Endodermal cell (in vitro differentiated cells): ENCODE measurements around the gene CACNA2D4. TPM values are rescaled to one million over a fixed set of nuclear protein-coding genes. Genes with fewer than 3 reads are reported as not detected.
A peak's percentile ranks its signal among the peaks of the same experiment; 100 is the strongest.

Experiments
- DNase-seq: peaks from one replicate; pipeline ENCODE4 v3.0.0-alpha.2; 2017
- H3K27ac ChIP-seq: 2 replicates; pipeline ENCODE4 v1.5.1; 2013; ENCODE audit warnings: mild to moderate bottlenecking, low read depth, low read length, moderate library complexity
- H3K27me3 ChIP-seq: 2 replicates; pipeline ENCODE4 v1.6.1; 2013; ENCODE audit warnings: mild to moderate bottlenecking, low read length, moderate library complexity; ENCODE audit not compliant: insufficient read depth, control insufficient read depth, poor library complexity, severe bottlenecking
- H3K36me3 ChIP-seq: 2 replicates; pipeline ENCODE4 v1.7.0; 2013; ENCODE audit warnings: mild to moderate bottlenecking, low read length, moderate library complexity; ENCODE audit not compliant: control insufficient read depth, insufficient read depth
- H3K4me1 ChIP-seq: one replicate; pipeline ENCODE4 v1.7.0; 2013; ENCODE audit warnings: low read length; ENCODE audit not compliant: control insufficient read depth, insufficient read depth
- H3K4me3 ChIP-seq: 2 replicates; pipeline ENCODE4 v1.5.1; 2013; ENCODE audit warnings: mild to moderate bottlenecking, low read length, moderate library complexity
- H3K9ac ChIP-seq: 2 replicates; pipeline ENCODE4 v1.6.1; 2013; ENCODE audit warnings: mild to moderate bottlenecking, low read length, moderate library complexity; ENCODE audit not compliant: poor library complexity, severe bottlenecking; ENCODE audit errors: extremely low read depth
- H3K9me3 ChIP-seq: 2 replicates; pipeline ENCODE4 v1.6.1; 2013; ENCODE audit warnings: mild to moderate bottlenecking, low read length, moderate library complexity; ENCODE audit not compliant: control insufficient read depth
- H3K27ac Mint-ChIP-seq: 2 replicates; pipeline ENCODE4 v1.8.0; 2020; ENCODE audit warnings: mixed read lengths
- H3K27me3 Mint-ChIP-seq: 2 replicates; pipeline ENCODE4 v1.8.0; 2021; ENCODE audit warnings: mild to moderate bottlenecking, mixed read lengths; ENCODE audit not compliant: insufficient read depth
- H3K36me3 Mint-ChIP-seq: 2 replicates; pipeline ENCODE4 v1.8.0; 2020; ENCODE audit warnings: low read depth, mixed read lengths
- H3K4me1 Mint-ChIP-seq: 2 replicates; pipeline ENCODE4 v1.8.0; 2020; ENCODE audit warnings: mixed read lengths
- H3K4me3 Mint-ChIP-seq: 2 replicates; pipeline ENCODE4 v1.8.0; 2020; ENCODE audit warnings: mild to moderate bottlenecking, moderate library complexity, mixed read lengths
- H3K9me3 Mint-ChIP-seq: 2 replicates; pipeline ENCODE4 v1.8.0; 2020; ENCODE audit warnings: mild to moderate bottlenecking, mixed read lengths
- WGBS, 2 experiments: methylation state at CpG; one replicate each; pipeline versions ENCODE4 v1.1.5 to v1.1.7; 2013; ENCODE audit warnings: missing lambda C conversion rate in 2 of 2, mixed read lengths in 1 of 2; ENCODE audit not compliant: insufficient coverage in 1 of 2, insufficient read length in 1 of 2; 5-methylcytosine and 5-hydroxymethylcytosine counted together
- total RNA-seq, 2 donors: library from RNA; stranded (reverse); fragmentation: NEBNext Ultra II Directional in 1 of 2; extraction: Animal tissue kit (Norgen Biotek cat#: 25700) in 1 of 2; gene quantifications; 2 replicates in 1 of 2; 3 replicates in 1 of 2; pipeline ENCODE4 v1.2.1, GENCODE V29; 2021
- TF ChIP-seq, protein P1 (sequence below): fragments of 200-600 bp; sonication (generic); conservative IDR thresholded peaks from 2 replicates; pipeline ENCODE4 v1.5.0; 2021; ENCODE audit warnings: antibody characterized with exemption, mild to moderate bottlenecking

The CACNA2D4 gene
- total RNA-seq, 2 donors from 2014 or later = 4.3 to 5.7 TPM

DNA sequence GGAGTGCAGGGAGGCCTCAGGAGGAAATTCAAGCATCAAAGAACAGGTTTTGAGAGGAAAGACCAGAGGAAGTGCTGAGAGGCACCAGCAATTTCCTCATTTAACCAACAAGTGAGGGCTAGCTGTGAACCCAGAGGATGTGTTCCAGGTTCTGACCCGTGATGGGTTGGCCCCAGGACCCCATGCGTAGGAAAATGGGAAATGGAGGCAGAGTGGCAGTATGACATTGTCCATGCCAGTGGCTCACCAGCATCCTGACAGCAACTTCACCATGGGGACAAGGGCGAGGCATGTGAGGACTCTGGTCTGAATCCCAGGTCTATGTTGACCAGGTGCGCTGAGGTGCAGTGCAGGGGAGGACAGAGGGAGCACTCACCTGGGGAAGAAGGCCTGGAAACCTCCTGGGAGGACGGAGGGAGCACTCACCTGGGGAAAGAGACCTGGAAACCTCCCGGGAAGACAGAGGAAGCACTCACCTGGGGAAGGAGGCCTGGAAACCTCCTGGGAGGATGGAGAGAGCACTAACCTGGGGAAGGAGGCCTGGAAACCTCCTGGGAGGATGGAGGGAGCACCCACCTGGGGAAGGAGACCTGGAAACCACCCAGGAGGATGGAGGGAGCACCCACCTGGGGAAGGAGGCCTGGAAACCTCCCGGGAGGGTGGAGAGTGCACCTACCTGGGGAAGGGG lies 6.7 kb upstream of the CACNA2D4 start:
- Mint-ChIP-seq H3K4me1 (no peaks in the 10 kb centered on the region), H3K4me3 (no peak overlapping the region), H3K27ac (no peak overlapping the region), H3K36me3 (no peaks in the 10 kb centered on the region), H3K27me3 (no peaks in the 10 kb centered on the region), H3K9me3 (no peaks in the 10 kb centered on the region)
- no peak for DNase-seq
- no peaks in the 10 kb centered on the region for H3K9me3 ChIP-seq
- TF ChIP-seq, protein P1, sequence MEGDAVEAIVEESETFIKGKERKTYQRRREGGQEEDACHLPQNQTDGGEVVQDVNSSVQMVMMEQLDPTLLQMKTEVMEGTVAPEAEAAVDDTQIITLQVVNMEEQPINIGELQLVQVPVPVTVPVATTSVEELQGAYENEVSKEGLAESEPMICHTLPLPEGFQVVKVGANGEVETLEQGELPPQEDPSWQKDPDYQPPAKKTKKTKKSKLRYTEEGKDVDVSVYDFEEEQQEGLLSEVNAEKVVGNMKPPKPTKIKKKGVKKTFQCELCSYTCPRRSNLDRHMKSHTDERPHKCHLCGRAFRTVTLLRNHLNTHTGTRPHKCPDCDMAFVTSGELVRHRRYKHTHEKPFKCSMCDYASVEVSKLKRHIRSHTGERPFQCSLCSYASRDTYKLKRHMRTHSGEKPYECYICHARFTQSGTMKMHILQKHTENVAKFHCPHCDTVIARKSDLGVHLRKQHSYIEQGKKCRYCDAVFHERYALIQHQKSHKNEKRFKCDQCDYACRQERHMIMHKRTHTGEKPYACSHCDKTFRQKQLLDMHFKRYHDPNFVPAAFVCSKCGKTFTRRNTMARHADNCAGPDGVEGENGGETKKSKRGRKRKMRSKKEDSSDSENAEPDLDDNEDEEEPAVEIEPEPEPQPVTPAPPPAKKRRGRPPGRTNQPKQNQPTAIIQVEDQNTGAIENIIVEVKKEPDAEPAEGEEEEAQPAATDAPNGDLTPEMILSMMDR = no peak
- H3K27me3 ChIP-seq = no peaks in the 10 kb centered on the region
- H3K36me3 ChIP-seq = no peaks in the 10 kb centered on the region
- no peaks in the 10 kb centered on the region for H3K4me1 ChIP-seq
- 77 to 89% methylated on average over 6 to 7 of the region's 7 CpGs for WGBS, 2 experiments
- no peak overlapping the region for H3K9ac ChIP-seq
- H3K27ac ChIP-seq = no peak overlapping the region
- H3K4me3 ChIP-seq = no peak overlapping the region

DNA sequence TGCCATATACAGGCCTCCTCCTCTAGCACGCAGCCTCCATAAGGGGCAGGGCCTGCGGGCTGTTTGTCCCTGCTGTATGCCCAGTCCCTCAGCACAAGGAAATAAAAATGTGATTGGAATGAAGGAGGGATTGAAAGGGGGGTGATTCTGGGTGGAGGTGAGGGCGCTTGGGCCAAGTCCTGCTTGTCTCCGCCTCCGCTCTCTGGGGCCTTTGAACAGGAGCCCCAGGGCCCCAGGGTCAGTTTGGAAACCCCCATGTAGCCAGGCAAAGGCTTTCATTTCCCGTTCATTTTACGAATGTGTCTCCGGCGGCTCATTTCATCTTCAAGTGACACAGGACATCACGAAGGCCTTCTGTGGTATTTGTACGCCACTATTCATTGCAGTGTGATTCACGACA lies 4.5 kb upstream of the CACNA2D4 start:
- Histone ChIP-seq H3K36me3 (no peaks in the 10 kb centered on the region), H3K9me3 (no peaks in the 10 kb centered on the region), H3K9ac (no peak overlapping the region), H3K4me3 (no peak overlapping the region), H3K27ac (no peak overlapping the region), H3K4me1 (peaks cover 9% of the 10 kb centered on the region), H3K27me3 (no peaks in the 10 kb centered on the region)
- peak; percentile 40 for DNase-seq
- Mint-ChIP-seq H3K4me3 (no peak overlapping the region), H3K4me1 (peaks cover 12% of the 10 kb centered on the region), H3K36me3 (no peaks in the 10 kb centered on the region), H3K9me3 (no peaks in the 10 kb centered on the region), H3K27ac (no peak overlapping the region), H3K27me3 (no peaks in the 10 kb centered on the region)
- TF ChIP-seq, protein P1 = no peak
- 94 to 95% methylated on average over 10 to 12 of the region's 12 CpGs for WGBS, 2 experiments

DNA sequence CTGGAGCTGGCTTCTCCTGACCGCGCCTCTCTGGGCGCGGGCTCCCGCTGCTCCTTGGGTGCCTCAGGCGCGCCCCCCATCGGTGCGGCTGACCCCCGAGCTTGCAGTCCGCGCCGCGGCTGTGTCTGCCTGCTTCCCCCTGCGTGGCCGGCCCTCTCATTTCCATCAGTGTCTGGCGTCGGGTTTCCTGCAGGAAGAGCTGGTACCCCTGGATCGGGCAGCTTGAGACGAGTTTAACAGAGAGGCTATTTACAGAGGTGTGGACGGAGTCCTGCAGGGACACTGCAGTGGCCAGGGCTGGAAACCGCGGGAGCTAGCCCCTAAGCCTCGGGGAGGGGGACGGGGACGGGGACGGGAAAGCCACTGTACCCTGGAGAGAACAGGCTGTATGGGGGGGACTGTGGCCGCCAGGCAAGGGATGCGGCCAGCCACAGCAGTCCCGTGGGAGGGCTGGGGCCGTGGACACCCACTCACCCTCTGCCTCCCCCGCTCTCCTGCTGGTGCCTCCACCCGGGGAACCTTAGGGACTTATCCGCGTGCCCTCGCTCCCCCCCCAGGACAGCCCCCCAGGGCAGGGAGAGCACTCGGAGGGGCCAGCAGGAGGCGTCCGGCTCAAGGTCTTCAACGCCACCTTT lies 3.7 kb upstream of the CACNA2D4 start:
- H3K36me3 ChIP-seq = no peaks in the 10 kb centered on the region
- no peak overlapping the region for H3K4me3 ChIP-seq
- peaks cover 9% of the 10 kb centered on the region for H3K4me1 ChIP-seq
- Mint-ChIP-seq H3K27ac (no peak overlapping the region), H3K4me1 (peaks cover 19% of the 10 kb centered on the region), H3K9me3 (no peaks in the 10 kb centered on the region), H3K27me3 (no peaks in the 10 kb centered on the region), H3K36me3 (no peaks in the 10 kb centered on the region), H3K4me3 (no peak overlapping the region)
- no peak overlapping the region for H3K27ac ChIP-seq
- 92 to 93% methylated on average over 14 to 40 of the region's 40 CpGs for WGBS, 2 experiments
- DNase-seq = peak; percentile 59
- H3K9ac ChIP-seq = no peak overlapping the region
- H3K9me3 ChIP-seq = no peaks in the 10 kb centered on the region
- no peaks in the 10 kb centered on the region for H3K27me3 ChIP-seq
- TF ChIP-seq, protein P1 = no peak
